HG03066 (cell line): ENCODE results near the gene STAC3.

Experiments
- ATAC-seq: cut with Tn5 transposase; IDR thresholded peaks from one replicate; pipeline ENCODE4 v1.9.1; 2021; ENCODE audit warnings: low read depth; ENCODE audit not compliant: unreplicated experiment

The STAC3 gene

GRCh38 chr12:57255916-57256315 lies 4.9 kb upstream of the STAC3 start:
- no peak for ATAC-seq

DNA sequence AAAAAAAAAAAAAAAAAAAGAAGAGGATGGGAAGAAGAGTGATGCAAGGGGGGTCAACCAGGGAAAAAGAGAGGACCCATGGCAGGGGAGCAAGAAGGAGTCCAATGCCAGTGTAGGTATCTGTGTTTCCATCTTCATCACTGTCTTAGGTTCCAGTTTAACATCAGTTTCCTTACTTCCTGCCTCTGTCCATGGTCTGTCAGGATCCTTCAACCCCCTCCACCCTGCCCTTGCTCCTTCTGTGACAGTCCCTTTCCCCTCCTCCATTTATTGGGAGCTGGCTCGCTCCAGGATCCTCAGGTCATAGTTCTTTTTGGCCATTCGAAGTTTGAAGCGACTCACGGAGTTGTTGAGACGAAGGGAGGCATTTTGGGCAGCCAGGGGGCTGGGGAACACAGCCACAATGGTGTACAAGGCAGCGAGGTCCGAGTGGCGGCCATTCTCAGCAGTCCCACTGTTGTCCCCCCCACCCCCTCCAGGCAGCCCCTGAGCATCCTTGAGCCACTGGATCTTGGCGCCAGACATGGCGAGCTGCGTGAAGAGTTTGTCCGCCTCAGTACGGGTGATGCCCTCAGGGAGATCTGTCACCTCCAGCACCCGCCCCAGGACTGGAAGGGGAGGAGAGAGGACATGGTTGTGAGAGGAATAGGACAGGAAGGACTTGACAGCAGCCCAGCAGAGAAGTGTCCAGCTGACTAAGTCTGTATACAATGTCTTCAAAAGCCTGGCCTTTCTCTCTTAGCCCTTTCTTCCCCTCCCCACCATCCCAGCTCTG lies 3.7 kb upstream of the STAC3 start:
- ATAC-seq = no peak

DNA sequence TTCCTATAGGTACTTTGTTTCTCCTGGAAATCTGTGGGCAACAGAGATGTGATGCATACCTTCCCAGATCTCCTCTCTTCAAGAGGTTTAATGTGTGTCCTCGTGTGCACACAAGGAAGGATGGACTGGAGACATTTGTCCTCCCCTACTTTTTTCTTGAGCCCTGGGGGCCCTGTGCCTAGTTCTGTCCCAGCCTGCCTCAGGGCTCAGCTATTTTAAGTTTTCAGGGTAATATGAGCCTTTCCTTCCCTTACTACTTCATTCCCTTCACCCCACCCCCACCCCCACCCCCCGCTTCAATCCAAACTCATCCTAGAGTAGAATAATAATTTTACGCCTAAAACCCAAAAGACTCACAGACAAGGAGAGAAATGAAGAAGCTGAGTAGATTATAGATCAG lies 446 bp downstream of the STAC3 start:
- ATAC-seq = no peak

DNA sequence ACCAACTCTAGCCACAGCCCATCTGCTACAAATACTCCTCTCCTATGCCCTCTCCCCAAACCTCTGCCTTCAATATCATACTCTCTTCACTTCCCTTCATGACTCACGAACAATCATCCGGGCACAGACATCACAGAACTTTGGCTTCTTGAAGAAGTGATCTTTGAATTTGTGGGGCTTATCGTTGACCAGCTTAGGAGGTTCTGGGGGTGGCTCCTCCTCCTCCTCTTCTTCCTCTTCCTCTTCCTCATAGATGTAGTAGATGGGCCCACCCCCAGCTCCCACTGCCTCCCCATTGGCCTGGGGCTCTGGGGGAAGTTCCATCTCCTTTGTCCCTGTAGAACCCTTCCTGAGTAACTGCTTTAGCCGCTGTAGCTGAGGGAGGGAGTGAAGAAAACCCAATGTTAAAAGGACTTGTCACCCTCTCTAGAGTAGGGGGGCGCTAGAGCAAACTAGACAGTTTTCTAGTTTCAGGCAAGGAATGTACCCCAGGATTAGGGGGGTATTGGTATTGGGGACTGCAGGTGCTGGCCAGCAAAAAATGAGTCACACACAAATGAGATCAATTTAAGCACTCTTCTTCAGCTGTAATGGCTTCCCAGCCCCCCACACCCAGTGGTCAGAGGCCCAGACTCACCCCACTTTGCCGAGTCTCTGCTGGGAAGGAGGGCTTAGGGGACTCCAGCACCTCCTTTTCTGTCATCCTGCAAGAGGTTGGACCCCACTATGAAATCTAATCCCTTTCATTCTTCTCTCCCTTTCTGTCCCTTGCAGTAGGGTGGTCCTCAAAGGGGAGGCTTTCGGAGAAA lies 1.8 kb downstream of the STAC3 start:
- ATAC-seq = no peak

GRCh38 chr12:57247041-57247440 lies 3.9 kb downstream of the STAC3 start:
- no peak for ATAC-seq

GRCh38 chr12:57244312-57244696 lies 6.7 kb downstream of the STAC3 start:
- no peak for ATAC-seq

GRCh38 chr12:57243521-57244311 lies 7.3 kb downstream of the STAC3 start:
- no peak for ATAC-seq

DNA sequence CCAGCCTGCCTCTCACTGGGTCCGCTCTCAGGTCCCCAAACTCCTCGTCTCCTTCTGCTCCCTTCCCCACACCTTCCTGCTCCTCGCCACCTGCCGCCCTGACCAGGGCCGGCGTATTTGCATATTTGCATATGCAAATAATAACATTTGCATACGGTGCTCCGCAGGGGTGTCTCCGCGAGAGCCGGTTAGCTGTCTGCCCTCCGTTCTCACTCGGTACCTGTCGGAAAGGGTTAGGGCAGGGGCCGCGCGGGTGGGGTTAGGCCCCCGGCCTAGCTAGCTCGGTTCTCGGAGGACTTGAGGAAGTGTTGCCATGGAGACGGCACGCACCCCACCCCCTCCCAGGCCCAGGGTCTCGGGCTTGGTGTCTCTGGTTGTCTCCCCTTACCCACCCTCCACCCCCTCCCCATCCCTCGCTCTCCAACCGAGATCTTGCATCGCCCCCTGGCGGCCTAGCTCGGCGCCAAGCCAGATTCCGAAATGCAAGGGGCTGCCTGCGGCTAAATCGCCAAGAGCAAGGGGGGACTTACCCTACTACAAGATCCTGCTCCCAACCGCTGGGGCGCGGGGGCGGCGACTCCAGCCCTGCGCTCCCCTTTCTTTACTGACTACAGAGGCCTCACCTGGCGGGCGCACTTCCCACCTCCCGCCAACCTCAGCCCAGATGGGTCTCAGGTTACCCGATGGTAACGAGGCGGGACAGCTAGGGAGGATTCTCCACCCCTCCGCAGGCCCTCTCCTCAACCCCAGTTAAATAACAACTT lies 8.1 kb downstream of the STAC3 start:
- ATAC-seq = peak; percentile 27

GRCh38 chr12:57242329-57242690 lies 8.7 kb downstream of the STAC3 start:
- ATAC-seq = no peak

DNA sequence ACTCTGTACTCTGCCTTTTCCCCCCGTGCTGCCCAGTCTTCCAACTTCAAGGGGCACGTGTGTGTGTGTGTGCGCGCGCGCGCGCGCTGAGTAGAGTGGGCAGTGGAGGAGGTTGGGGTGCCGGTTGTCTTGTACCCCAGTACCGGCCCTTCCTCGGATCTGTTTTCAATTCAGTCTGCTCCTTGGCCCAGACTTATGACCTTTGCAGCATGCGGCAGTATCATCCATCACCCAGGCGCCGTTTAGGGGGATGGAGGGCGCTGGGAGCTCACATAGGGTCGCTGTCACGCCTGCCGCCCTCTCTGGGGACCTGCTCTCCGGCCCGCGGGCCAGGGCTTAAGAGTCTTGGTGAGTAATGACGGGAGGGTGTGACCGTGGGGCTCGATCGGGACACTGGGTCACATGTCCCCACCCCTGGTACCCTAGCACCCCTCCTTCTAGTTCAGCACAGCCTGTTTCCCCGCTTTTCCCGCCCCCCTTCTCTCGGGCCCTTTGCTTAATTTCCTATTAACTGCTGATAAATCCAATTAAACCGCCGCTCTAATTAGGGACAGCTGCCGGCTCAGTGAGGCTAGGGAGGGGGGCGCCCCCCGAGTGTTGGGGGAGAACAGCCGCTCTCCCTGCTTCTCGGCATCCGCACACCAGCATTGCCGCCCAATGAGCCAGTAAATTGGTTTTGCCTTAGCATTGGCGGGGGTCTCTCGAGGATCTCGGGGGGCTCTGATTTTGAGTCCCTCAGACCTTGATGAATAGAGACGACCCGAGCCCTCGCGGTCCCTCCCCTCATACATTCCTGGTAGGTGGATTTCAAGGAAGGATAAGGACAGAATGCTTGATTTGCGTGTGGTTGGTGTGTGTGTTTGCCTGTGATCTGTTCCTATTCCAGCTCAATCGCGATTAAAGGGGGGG lies 9.3 kb downstream of the STAC3 start:
- ATAC-seq = no peak

DNA sequence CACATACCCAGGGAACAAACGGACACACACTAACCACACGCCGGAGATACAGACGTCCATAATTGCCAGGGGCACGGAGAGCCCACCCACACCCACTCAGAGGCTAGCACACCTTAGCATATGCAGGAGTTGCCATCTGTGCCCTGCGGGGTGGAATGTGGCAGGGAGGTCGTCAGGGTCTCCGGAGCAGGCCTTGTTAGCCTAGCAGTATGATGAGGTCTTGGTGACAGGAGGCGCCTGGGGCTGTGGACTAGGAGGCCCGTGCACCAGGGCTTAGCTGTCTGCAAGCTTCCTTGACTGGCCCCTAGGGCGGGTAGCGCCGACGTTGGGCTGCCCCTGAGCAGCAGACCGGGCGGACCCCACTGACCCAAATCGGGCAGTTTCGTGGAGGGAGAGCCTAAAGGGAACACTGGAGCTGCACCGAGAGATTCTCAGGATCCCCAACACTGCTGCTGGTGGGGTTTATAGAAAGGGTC lies 10.0 kb downstream of the STAC3 start:
- no peak for ATAC-seq

- no peak for ATAC-seq
Measured at GRCh38 chr12:57240066-57240921, 10.7 kb downstream of the STAC3 start.

GRCh38 chr12:57239587-57240065 lies 11.4 kb downstream of the STAC3 start:
- no peak for ATAC-seq

GRCh38 chr12:57238854-57239554 lies 12.0 kb downstream of the STAC3 start:
- peak; percentile 38 for ATAC-seq

DNA sequence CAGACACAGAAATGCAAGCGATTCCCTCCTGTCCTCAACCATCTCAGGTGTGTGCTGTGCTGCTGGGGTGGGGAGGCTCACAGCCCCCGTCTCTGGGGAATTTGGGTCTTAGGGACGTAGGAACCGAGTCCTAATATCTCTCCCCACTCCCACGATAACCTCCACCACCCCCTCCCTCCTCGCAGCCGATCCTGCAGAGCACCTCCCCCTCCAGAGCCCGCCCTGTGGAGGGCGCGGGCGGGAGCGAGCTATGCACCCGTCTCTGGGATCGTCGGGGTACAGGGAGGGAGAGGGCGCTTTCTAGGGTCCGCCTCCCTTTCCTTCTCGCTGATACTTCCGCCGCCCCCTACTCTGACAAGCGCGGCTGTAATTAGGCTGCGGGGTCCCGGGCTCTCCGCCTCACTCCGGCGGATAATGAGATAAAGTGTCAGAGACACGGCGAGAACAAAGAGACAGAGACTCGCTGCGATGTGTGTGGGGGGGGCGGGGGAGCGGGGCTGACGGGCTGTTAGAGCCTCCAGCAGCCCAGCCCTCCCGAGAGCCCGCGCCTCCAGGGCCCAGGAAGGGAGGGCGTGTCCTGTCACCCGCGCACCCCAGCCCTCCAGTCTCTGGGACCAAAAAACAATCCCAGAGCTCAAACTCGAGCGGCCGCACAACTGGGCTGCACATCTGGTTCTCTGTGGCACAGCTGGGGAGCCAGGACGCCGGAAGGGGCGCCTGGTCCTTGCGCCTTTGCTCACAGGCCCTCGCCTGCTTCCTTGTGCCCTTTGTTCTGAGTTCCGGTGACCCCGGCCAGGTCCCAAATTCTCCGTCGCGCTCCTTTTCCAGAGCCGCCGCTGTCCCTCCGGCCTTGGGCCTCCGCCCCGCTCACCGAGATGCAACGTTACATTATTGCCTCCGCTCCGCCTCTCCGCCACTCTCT lies 12.8 kb downstream of the STAC3 start:
- ATAC-seq = no peak

DNA sequence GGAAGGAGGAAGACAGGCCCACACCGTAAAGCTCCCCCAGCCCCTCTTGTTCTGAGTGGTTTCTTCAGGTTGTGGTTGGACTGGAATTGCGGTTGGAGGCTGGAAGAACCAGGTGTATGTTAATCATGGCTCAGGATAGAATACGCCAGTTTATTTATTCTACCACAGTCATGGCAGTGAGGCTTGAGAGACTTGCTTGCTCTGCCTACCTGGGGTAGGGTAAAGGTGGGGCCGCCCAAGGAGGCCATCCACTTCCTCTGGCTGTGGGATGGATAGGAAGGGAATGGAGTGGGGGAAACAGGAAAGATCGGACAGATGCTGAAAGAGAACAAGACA lies 13.4 kb downstream of the STAC3 start:
- no peak for ATAC-seq
